Umbilical cord (tissue), 2 donors: ENCODE results near the gene IFFO2. TPM values are rescaled to one million over a fixed set of nuclear protein-coding genes. Genes with fewer than 3 reads are reported as not detected.
A peak's percentile ranks its signal among the peaks of the same experiment; 100 is the strongest.

Source experiments
- DNase-seq: peaks from one replicate; pipeline ENCODE4 v3.0.0-alpha.2; 2015; ENCODE audit warnings: low spot score
- total RNA-seq: library from RNA; depleted of rRNA; stranded (reverse); fragments of >200 nt; gene quantifications from one replicate; pipeline ENCODE4 v1.2.3, GENCODE V29; 2014; ENCODE audit warnings: low replicate concordance; ENCODE audit not compliant: insufficient read depth

Gene IFFO2
- total RNA-seq, result 14.0 TPM

DNA sequence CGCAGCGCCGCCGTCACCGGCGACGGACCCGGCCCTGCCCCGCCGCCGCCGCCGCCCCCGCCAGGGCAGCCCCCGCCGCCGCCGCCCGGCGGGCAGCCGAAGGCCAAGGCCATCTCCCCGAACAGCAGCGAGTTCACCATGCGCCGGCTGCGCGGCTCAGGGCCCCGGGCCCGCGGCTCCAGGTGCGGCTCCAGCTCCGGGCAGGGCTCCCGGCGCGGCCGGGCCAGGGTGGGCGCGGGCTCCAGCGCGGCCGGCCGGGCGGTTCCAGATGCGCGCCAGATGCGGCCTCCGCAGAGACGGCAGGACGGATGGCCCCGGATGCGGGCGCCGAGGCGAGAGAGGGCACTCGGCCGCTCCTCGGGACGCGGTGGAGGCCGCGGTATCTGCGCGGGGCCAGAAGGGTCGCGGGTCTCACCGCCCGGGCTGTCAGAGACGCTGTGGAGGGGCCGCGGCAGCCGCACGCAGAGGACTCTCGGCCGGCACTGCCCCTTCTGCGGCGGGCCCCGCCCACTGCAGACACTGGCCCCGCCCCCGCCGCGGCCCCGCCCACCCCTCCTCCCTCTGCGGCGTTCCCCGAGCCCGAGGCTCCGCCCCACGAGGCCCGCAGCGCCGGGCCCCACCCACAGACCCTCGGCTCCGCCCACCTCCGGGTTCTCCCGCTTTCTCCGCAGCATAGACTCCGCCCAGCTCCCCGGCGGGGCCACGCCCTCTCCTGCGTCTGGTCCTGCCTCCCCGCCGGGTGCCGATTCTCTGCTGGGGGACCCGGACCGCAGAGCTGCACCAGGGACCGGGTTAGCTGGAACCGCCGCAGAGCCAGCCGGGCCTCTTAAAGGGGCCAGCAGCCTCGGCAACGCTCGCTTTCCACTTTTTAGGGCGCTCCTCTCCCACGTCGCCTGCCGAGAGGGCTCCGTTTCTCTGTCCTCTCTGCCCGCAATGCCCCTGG lies at the start of gene IFFO2:
Gene IFFO2 (minus strand): TSS at position 484 of the 943 bp plus-strand sequence. CDS start 344 bp downstream, at position 140.
- DNase-seq, result peak; percentile 97

- DNase-seq, result no peak
Observed at GRCh38 chr1:19006000-19006399, 49.5 kb upstream of the IFFO2 start.

DNA sequence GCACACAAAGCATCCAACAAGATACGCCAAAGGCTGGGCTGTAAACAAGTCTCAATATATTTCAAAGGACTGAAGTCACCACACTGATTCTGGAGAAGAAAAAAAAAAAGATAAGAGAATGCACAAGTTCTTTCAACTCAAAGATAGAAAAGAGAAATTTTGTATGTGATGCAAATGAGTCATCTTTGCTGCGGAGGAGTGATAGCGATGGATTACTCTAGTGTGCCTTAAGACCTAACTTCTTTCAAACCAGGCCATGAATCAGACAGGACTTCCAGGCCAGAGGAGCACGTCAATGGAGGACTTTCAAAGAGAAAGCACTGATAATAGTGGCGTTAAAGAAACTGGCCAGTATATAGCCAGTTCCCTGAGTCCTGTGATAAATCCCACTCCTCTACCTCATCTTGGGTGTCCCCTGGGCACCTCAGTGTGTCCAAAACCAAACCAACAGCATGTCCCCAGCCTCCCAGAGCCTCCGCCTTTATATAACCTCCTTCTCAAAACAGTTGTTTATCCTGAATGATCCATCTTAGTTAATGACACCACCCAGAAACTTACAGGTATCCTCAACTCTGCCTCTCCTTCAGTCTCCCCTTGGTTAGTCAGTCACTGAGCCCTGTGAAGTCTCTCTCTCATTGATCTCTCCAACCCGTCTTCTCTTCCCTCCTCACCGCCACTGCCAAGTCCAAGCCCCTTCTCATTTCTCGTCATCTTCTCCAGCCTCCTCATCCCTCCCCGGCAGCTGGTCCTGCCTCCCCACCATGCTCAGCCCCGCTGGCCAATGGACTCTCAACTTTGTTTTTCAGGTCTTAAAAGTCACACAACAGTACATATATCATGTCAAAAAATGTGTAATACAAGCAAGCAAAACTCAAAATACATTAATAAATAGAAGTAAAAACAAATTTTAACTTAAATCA lies 47.2 kb upstream of the IFFO2 start:
- peak; percentile 83 for DNase-seq

- no peak for DNase-seq
Observed at GRCh38 chr1:19000065-19000464, 43.6 kb upstream of the IFFO2 start.

- DNase-seq, result peak; percentile 89
Observed at GRCh38 chr1:18999359-18999758, 42.9 kb upstream of the IFFO2 start.

DNA sequence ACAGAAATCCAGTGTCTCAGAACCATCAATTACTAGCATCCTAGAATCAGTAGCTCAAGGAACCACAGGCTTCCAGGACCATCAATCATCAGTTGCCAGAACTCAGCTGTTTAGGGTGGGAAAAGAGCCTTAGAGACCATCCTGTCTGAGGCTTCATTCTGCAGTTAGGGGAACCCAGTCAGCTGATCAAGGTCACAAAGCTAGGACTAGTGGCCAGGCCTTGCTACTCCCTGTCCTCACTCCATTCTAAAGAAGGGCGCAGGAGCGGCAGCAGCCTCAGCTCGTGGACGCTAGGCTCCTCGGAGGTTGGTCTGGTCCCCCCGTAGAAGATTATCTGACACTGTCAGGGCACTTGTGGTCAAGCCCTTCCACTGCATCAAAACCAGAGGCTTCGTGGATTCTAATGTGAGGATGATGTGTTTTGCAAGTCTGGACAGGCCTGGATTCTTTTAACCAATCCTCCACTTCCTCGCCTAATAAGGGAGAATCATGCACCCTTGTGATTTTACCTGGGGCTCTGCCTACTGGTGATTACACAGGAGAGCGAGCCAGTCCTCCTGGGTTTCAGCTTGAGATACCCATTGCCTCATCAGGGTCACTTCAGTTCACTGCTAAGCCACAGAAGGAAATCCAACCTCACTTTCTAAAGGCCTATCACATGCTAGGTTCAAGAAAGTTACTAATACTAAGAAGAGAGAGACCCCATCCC lies 41.7 kb upstream of the IFFO2 start:
- DNase-seq, result no peak

- no peak for DNase-seq
Observed at GRCh38 chr1:18997508-18997907, 41.0 kb upstream of the IFFO2 start.

GRCh38 chr1:18996548-18997177 lies 40.2 kb upstream of the IFFO2 start:
- DNase-seq, result no peak

- DNase-seq, result no peak
Observed at GRCh38 chr1:18994381-18994780, 37.9 kb upstream of the IFFO2 start.

- no peak for DNase-seq
Observed at GRCh38 chr1:18992646-18993045, 36.2 kb upstream of the IFFO2 start.

DNA sequence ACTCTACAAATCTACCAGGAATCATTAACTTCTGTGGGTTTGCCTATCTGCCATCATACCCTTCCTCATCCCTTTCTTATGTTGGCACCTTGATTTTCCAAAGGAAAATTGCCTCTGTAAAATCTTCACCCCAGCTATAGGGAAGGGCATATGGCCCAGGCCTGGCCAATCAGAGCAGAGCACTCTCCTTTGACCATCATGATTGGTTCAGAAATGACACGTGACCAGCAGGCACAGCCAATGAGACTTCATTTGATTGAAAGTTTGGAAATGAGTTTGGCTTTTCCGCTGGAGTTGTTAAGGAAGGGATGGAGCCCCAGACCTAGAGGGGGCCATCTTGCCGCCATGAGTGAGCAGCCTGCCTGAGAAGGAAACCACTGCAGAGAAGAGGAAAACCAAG lies 35.1 kb upstream of the IFFO2 start:
- no peak for DNase-seq

GRCh38 chr1:18989896-18990295 lies 33.4 kb upstream of the IFFO2 start:
- DNase-seq, result no peak

GRCh38 chr1:18989176-18989799 lies 32.8 kb upstream of the IFFO2 start:
- DNase-seq, result no peak

- DNase-seq, result no peak
Observed at GRCh38 chr1:18981242-18981641, 24.8 kb upstream of the IFFO2 start.

DNA sequence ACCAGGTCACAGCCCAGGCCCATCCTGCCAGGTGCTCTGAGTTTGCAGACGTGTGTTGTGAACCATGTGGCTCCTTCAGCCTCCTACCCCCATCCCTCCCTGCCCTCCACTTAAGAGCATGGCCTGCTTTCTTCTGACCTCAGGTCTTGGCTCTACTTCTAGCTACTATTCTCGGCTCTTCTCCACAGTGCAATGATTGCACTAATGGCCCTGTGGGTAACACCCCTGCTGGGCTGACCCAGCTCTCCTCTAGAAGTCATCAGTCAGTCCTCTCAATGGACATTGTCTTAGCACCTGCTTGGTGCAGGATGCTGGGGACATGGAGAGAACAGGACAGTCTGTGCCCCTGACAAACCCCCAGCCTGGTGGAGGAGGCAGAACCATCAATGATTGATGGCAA lies 22.2 kb upstream of the IFFO2 start:
- DNase-seq, result no peak

DNA sequence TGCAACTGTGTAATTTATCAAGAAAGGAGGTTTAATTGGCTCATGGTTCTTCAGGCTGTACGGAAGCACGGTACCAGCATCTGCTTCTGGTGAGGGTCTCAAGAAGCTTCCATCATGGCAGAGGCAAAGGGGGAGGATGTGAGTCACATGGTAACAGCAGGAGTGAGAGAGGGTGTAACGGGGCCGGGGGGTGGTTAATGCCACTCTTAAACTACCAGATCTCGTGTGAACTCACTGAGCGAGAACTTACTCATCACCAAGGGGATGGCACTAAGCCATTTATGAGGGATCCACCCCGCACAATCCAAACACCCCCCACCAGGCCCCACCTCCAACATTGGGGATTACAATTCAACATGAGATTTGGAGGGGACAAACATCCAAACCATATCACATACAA lies 21.0 kb upstream of the IFFO2 start:
- no peak for DNase-seq

GRCh38 chr1:18976096-18976495 lies 19.6 kb upstream of the IFFO2 start:
- DNase-seq, result no peak

DNA sequence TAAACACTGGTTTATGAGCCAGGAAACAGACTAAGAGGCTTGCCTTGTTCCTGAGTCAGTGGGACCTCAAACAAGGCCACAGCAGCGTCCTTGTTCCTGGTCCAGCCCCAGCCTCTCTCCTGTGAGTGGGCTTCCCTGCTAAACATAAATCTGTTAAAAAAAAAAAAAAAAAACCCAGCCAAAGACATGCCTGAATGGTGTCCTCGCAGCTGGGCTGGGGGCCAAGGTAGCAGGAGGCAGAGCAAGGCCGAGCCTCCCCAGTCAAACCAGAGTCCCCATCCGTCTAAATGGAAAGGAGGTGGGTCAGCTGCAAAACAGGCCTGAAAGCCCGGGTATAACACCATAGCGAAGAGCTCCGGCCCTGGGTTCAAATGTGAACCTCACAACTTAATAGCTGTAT lies 18.1 kb upstream of the IFFO2 start:
- no peak for DNase-seq

DNA sequence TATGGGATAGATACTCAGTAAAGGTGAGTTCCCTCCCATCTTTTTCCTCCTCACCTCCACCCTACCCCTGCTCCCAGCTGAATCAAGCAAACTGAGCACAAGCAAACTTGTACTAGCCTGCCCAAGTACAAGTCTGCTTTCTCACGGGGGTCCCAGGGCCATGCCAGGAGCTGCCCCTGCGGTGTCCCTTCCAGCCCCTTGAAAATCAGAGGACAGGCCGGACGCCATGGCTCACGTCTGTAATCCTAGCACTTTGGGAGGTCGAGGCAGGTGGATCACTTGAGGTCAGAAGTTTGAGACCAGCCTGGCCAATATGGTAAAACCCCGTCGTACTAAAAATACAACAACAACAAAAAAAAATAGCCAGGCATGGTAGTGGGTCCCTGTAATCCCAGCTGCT lies 17.5 kb upstream of the IFFO2 start:
- DNase-seq, result no peak

DNA sequence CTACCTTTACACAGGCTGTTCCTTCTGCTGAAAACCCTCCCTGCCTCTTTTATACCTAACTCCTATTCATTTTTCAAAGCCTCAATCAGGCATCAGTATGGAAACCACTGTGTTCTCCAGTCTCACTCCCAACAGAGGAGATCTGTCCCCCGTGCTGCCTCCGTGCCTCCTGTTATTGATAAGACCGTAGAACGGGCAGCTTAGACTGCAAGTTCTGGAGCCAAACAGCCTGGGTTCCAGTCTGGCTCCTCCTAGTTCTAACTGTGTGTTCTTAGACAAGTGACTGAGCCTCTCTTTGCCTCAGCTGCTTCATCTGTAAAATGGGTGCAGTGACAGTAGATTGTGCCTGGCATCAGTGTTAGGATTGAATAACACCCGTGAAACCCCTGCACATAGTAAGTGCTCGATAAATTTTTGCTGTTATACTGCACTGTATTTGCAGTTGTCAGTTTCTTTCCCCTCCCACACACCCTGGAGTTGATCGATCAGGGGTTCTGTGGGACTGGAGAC lies 17.0 kb upstream of the IFFO2 start:
- no peak for DNase-seq

- DNase-seq, result no peak
Observed at GRCh38 chr1:18972991-18973390, 16.5 kb upstream of the IFFO2 start.
